GM18526 (cell line): ENCODE results near the gene WNT1.

Experiments used
- POLR2A ChIP-seq: IDR thresholded peaks from 3 replicates; pipeline ENCODE4 v1.6.1; 2011; ENCODE audit not compliant: insufficient read length; ENCODE audit errors: extremely low read depth

WNT1 gene

DNA sequence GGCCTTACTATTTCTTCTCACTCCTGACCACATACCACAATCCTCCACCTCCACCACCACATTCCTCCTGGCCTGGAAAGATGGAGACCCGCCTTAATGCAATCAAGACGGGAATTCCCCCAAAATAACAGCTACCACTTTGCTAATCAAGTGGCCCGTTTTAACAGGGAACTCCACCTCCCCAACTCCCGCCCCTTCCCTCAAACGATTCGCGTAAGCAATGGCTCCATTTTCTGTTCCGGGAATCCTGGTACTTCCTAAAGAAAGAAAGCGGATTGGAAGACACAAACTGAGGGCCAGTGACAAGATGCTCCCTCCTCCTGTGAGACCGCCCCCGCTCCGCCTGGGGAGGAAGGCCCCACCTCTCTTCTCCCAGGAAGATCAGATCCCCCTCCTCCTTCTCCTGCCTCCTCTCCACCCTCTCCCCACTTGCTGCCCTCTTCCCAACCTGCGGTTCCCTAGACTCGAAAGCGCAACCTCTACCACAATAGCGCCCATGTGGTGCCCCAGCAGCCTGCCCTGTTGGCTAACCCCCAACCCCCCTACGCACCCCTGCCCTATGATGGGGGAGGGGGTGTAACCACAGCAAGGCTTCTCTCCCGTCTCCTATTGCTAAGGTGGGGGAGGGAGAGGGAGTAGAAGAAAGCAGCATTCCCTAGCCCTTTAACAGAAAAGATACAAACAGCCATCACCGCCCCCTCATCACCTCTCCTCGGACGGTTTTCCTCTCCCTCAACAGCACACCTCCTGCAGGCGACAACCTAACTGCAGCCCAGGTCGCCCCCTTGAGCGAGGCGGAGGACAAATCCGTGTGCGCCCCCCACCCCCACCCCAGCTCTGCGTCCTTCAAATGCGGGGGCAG, 21.6 kb upstream of the WNT1 start:
- TF ChIP-seq POLR2A, result no peak

DNA sequence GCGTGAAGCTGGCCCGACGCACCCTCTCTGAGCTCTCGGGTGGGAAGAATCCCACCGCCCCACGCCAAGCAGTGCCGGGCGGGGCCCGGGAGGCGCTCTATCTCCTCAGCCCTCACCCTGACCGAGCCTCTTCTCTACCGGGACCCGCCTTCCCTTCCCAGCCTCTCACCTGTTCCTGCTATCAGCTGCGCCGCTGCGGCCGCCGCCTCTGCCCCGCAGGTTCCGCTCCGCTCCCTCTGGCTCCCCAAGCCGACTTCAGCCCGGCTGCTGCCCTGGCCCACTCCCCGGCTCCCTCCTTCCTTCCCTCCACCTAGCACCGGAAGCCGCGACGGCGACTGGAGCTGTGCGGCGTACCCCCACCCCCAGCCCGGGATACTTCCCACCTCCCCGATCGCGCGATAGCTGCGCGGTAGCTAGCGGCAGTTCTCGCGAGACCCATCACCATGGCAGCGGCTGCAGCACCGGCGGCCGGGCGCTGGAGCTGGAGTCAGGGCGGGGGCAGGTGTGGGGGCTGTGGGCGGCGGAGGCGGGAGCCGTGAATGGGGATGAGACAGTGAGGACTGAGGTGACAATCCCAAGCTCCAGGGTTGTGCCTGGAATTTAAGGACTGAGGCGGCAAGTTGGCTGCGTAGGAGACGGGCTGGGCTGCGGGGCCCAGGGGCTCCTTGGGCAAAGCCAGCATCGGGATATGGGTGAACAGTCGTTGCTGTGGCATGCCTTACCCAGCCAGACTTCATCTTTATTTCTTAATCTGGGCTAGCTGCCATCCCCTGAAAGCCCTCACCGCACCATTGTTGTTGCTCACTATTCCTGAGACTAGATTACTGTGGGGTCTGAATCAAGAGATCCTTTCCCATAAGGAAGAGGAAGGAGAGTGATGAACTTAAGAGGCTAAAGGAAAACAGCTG, 20.7 kb upstream of the WNT1 start, which contains the start of gene ARF3:
Gene ARF3 (minus strand): TSS at position 347 of the 908 bp plus-strand sequence. CDS start 16,392 bp downstream, outside the sequence.
- TF ChIP-seq POLR2A, result peak; percentile 74

DNA sequence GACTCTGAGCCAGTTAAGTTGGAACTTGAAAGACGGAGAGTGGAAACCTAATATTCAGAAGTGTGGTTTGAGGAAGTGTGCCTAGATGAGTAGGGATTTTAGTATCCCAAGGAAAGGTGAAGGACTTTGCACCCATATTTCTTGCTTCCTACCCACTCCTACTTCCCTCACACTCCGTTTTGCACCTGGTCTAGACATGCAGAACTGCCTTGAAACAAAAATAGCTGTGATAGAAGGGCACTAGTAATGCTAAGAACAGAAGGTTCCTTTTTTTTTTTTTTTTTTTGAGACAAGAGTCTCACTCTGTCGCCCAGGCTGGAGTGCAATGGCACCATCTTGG, 20.1 kb upstream of the WNT1 start:
- TF ChIP-seq POLR2A, result no peak

DNA sequence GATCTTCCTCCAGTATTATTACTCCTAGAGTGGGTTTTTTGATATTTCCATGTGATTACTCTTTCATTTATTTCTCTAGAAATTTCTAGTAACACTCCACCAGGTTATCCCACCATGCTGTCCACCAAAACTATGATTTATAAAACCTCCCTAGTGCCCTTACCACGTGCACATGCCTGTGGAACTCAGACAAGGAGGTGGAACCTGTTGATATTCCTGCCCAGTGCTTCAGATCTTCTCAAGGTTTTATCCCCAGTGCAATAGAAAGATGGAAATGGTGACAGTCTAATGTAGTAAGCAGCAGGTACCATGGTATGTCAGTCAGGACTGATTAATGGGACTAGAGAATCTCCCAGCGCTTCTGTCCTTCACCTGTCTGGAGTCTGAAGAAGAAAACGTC, 17.3 kb upstream of the WNT1 start:
- no peak for TF ChIP-seq POLR2A

DNA sequence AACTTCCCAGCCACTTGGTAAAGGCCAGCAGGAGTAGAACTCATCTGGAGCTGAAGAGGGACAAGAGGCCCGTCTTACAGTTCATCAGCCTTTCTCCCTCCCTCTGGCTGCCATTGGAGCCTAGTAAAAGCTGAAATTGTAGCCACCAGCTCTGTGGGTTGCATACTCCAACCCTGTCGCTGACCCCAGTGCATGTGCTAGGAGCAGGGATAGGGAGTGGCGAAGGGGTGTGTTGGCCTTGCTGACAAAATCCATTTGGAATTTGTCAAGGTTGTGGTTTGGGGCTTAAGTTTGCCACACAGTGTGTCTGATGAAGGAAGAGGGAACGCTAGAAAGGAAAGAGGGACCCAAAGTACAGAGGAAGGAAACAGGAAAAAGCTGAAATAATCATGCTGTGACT, 16.8 kb upstream of the WNT1 start:
- TF ChIP-seq POLR2A, result no peak

DNA sequence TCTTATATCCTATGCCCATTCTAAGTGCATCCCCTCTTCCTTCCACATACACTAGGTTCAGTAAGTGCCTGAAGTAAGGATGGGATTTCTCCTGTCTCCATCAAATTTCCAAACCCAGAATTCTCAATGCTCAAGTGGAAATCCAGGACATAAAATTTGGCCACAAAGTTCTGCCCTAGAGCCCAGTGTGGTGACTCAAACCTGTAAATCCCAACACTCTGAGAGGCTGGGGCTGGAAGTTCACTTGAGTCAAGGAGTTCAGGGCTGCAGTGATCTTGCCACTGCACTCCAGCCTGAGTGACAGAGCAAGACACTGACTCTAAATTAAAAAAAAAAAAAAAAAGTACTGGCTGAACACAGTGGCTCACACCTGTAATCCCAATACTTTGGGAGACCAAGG, 16.3 kb upstream of the WNT1 start:
- TF ChIP-seq POLR2A, result no peak

DNA sequence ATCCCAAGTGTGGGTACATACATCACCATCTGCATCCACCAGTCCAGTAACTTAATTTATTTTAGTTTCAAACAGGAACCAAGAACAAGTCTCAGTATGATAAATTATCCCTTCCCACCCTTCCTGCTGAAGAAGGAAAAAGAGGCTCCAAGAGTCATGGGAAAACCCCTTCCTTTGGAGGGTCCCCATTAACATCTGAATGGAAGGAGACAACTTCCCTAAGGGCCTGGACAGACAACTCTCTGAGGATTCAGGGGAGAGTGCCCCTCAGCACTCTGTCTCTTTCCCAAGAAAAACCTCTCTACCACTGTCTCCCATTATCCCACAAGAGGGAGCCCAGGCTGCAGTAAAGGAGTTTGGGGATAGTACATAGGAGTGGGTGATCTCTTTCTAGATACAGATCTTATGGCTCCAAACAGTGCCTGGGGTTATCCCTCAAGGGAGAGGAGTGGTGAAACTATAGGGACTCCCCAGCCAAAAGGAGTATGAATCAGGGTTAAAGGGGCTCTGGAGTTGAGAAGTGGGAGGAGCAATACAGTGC, 12.8 kb upstream of the WNT1 start:
- TF ChIP-seq POLR2A, result no peak

DNA sequence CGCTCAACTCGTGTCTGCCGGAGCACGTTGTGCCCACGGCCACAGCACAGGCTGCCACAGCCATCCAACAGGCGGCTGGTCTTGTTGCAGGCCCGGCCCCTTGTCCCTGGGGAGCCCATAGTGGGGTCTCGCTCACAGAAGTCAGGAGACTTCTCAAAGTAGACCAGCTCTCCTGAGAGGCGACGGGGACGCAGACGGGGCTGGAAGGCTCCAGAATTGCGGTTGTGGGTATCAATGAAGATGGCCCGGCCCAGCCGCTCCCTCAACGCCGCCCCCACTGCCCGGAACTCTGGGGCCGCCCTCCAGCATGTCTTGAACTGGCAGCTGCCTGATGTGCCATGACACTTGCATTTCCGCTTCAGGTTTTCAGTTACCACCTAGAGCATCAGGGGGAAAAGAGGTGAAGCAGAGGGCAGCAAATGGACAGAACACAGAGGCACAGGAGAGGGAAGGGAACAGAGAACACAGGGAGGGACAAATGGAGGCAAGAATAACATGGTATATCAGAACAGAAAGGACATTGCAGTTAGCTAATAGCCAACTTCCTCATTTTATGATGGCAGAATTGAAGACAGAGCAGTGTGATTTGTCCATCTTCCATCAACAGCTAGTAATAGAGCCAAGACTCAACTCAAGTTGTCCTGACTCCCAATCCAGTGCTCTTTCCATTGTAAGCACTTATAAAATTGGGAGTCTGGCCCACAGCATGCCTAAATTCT, 11.8 kb upstream of the WNT1 start:
- no peak for TF ChIP-seq POLR2A

DNA sequence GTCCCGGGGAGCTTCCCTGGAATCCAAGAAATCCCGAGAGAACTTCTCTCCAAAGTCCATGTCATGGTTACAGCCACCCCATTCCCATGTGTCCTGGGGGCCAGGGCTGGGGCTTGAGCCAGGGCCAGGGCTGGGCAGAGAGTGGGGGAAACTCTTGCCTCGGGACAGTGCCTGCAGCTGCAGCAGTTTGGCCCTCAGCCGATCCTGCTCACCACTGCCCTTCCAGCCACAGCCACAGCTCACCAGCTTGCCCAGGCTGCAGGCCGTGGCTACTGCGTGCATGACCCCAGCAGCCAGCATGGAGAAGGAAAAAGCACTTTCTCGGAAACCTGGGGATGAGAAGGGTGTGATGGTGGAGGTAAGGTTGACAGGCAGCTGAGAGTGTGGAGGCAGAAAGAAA, 10.1 kb upstream of the WNT1 start:
- no peak for TF ChIP-seq POLR2A

DNA sequence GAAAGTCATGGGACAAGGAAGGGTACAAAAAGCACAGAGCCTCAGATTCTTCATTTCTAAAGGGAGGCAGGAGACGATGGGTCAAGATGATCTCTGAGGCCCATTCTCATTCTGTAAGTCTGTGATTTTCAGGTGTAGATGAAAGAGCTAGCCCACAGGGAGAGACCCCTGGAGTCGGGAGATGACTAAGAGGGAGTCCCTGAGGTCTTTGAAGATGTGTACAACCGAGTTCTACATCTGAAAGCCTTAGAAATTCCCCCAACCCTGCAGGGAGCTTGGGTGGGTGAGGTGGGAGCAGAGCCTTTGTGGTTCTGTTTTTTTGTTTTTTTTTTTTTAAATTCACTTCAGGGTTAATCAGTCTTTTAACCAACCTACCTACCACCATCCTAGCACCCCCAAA, 9.7 kb upstream of the WNT1 start:
- no peak for TF ChIP-seq POLR2A

DNA sequence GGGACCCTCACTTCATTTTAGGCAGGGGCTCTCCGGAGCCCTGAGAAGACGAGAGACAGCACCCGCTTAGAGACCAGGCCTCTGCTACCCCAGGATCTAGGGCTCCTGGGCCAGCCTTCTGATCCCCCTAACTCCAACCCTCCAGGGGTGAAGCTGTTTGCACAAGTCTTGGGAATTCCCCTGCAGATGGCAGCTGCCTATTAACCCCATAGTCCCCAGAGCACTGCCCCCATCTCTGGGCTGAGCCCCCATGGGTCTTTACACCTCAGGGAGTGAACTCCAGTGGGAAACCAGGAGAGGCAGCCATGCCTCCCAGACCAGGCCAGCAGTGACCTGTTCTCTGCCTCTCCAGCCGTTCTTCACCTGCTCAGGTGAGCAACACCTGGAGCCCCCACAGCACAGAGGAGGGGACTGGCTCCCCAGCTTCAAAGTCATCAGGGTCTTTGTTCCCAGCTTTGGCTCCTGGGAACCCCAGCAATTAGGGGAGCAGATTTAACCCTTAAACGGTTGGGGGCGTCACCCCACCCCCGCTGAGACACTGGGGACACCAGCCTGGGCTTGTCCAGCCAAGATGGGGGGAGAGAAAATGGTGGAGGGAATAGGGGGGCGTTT, 8.9 kb upstream of the WNT1 start:
- no peak for TF ChIP-seq POLR2A

DNA sequence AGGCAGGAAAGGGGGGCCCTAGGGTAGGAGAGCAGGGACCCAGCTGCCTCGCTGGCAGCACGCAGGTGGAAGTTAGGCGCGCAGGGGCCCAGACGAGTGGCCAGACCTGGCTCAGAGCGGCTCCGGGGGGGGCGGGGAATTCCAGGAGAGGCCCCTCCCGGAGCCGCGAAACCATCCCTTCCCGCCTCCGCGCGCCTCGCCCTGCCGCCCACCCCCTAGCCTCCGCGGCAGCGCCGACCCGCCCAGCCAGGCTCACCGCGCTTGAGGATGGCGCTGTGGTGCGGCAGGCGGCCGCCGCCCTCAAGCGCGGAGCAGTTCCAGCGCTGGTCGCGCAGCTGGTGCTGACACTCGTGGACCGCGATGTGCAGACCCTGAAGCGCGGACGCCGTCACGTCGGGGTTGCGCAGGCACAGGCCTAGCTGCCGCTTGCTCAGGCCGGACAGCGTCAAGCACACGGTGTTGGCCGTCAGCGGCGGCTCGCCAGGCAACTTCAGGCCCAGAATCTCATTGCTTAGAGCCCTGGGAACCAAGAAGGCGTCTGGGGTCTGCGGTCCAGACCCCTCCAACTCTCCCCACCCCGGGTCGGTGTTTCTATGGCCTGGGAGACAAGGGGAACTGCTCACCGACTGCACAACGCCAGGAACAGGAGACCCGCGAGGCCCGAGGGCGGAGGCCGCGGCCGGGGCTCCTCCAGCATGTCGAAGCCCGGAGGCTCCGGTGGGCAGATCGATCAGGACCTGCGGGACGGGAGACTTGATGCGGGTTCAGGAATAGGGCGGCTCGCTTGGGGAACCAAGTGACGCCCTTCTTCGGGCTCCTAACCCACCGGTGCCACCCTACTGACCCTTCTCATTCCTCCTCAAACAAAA, 8.1 kb upstream of the WNT1 start:
- TF ChIP-seq POLR2A, result no peak

DNA sequence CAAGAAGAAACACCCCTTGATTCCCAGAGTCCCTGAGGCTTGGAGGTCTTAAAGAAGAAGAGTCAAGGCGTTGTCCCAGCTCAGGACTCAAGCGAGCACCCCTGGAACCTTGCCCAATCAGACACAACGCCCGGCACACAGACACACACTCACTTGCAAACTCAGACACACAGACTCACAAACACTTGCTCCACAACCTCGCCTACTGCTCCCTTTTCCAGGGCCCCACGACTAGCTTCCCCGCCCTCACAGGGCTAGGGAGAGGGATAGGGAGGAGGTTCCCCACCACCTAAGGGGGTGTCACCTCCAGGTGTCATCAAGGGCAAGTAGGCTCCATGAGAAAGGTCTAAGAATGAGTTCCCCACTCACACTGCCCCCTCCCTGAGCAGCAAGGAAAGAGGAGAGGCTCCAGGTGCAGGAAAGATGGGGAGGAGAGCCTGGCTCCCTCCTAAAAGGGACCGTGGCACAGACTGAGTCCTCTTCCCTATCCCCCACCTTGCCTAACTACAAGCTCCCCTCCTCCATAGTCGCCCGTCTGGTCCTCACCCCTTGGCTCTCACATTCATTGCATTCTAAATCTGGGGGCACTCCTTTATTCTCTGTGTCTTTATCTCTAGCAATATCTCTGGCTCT, 7.3 kb upstream of the WNT1 start:
- TF ChIP-seq POLR2A, result no peak
